Tibial nerve (tissue), 4 donors: Measurements from ENCODE around the gene PRM1.

Source experiments
- CTCF ChIP-seq, 5 experiments: fragments of 200-600 bp in 3 of 5; fragments of 450-650 bp in 2 of 5; sonication (generic) in 3 of 5; IDR thresholded peaks; one replicate each; pipeline ENCODE4 v1.5.1; 2016 to 2019; ENCODE audit warnings: antibody characterized with exemption in 5 of 5, mild to moderate bottlenecking in 3 of 5, moderate library complexity in 2 of 5
- EP300 ChIP-seq, 2 donors: sonication (generic); formaldehyde crosslinking; IDR thresholded peaks; one replicate each; pipeline ENCODE4 v1.6.1; 2017; ENCODE audit warnings: antibody characterized with exemption in 2 of 2, mild to moderate bottlenecking in 1 of 2
- POLR2A ChIP-seq, 2 donors: fragments of 450-650 bp; IDR thresholded peaks; one replicate each; pipeline ENCODE4 v1.6.1; 2017; ENCODE audit warnings: antibody characterized with exemption in 2 of 2, mild to moderate bottlenecking in 2 of 2, moderate library complexity in 2 of 2

- TF ChIP-seq CTCF (IDR thresholded peaks at IDR 0.05), result no peak
- TF ChIP-seq POLR2A (IDR thresholded peaks at IDR 0.05), result no peak
- TF ChIP-seq EP300 (IDR thresholded peaks at IDR 0.05), result no peak
Observed at GRCh38 chr16:11260596-11260966, 20.5 kb downstream of the PRM1 start.
